Activated gamma-delta T cell (primary cell): ENCODE data around the gene ADGRL3.
"Not testable (repeated sequence)": the region's sequence is repeated elsewhere in the genome, so short reads cannot be mapped to it uniquely, and the experiment has no call there.

Experiments used
- DNase-seq: peaks from one replicate; lab custom pipeline; 2025; lab: John Stamatoyannopoulos, UW

ADGRL3 gene

DNA sequence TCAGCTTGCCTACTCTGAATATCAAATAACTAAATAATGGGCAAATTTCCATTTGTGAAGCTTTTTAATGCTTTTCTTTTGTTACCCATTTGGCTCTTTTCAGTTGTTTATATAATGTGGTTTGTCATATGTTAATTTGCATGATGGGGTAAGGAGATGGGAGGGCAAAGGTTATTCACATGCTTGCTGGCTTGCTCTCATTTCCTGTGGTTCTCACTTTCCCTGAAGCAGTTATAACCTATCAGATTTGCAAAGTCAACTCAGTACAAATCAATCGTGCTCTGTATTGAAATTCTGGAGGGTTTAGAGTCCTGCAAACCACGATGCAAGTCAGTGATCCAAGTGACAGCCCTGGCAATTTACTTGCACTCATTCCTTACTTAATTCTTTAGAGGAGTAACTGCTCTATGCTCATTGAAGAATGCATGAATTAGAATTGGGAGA, 711.2 kb downstream of the ADGRL3 start:
- DNase-seq, result no peak

DNA sequence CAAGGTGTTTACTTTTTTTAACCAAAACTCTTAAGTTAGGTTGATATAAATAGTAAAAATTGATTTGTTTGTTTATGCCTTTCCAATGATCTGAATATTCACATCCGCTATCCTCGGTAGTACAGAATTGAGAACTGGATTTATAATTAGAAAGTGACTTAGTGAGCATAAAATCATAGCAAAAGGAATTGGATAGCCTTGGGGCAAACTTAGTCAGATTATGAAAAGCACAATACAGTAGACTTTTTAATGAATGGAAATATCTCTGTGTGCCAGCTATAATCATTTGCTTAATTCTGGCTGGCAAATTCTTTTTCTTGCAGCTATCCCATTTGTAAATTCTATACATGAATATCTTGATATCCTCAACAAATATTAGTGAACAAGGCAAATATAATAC, 713.5 kb downstream of the ADGRL3 start:
- DNase-seq, result no peak

- no peak for DNase-seq
These were observed 715.4 kb downstream of the ADGRL3 start for GRCh38 chr4:61915501-61915900.

GRCh38 chr4:61918507-61918906, 718.4 kb downstream of the ADGRL3 start:
- DNase-seq, result no peak

DNA sequence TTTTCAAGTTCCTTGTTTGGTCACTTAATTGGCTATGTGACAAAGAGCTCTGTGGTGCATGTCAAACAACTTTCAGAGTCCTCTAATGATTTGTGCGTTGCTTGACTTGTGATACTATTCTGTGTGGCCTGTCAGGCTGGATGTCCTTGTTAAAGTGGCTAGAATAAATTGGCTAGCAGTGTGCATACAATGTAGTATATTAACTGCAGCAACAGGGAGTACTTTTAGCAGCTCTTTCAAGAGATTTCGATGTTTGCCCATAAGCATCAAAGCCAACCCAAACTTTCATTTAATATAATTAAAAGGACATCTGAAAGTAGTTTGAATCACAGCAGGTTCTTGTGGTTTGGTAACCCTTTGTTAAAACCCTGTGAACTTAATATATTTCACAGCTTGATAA, 718.9 kb downstream of the ADGRL3 start:
- DNase-seq, result no peak

DNA sequence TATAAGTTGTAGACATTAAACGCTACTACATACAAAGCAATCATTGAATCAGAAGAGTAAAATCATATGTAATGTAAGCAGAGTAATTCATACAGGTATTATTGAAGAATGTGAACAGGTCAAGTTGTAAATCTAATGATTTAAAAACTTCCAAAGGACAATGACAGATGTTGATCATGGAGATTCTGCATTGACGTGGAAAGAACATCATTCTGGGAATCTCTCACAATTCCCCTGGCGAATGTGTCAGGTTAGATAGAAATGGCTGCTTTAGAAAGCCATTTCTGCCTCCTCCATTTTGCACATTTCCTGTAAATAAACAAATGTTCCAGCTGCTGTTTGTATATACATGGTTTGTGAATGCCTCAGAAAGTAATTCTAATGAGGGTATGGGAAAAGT, 719.4 kb downstream of the ADGRL3 start:
- DNase-seq, result no peak

DNA sequence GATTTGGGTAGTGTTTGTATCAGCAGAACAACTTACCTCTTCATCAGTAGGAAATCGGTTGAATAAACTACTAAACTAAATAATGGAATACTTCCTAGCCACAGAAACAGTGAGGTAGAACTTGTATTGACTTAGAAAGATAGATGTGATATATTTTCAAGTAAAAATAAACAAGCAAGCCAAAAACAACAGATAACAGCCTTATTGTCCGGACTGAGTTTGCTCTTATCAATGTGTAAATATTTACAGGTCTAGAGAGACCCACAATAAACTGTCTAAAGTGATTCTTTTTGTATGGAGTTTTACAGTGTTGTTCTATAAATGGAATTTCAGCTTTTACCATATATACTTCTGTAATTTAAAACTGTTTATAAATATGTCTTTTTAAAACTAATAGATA, 721.8 kb downstream of the ADGRL3 start:
- no peak for DNase-seq

- no peak for DNase-seq
These were observed 722.6 kb downstream of the ADGRL3 start for GRCh38 chr4:61922766-61923165.

DNA sequence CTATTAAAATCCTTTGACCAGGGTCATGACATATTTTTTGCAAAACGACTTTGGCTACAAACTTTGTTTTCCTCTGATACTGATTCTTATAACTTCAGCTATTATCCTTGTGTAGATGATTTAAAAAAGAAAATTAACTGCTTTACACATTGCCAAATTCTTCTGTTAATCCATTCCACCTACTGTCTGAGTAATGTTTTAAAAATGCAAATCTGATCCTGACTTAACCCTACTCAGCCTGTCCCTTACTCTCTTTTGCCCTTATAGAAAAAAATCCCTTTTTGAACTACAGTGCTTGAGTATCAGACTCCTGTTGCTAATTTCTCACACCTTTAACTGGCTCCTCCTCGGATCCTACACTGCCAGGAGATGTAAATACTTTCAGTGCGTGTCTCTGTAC, 723.1 kb downstream of the ADGRL3 start:
- DNase-seq, result no peak

DNA sequence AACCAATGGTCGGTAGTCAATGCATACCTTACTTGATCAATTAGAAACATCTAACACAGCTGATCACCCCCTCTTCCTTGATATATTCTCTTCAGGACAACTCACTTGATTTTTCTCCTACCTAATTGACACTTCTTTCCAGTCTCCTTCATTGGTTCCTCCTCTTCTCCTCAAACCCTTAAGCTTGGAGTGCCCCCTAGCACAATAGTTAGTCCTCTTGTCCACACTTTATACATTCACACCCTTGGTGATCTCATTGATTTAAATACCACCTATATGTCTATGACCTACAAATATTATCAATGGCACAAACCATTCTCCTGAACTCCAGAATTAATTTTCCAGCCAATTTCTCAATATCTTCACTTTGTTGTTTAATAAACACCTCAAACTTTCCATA, 724.0 kb downstream of the ADGRL3 start:
- DNase-seq, result no peak

DNA sequence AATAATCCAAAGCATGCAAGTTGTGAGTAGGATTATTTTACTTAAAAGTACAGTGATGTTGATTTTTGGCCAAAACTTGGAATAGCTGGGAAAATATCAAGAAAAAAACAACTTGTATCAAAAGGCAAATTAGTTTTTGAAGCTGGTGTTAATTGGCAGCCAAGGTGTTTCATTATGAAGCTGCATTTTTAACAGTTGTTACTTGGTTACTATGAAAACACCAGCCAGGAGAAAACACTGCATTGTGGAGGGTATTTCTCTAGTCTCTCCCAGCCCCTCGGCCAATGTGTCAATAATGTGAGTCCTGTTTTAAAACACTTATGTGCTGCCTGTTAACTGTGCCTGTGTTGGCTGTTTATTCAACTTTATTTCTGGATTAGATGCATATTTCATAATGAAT, 733.4 kb downstream of the ADGRL3 start:
- DNase-seq, result no peak

DNA sequence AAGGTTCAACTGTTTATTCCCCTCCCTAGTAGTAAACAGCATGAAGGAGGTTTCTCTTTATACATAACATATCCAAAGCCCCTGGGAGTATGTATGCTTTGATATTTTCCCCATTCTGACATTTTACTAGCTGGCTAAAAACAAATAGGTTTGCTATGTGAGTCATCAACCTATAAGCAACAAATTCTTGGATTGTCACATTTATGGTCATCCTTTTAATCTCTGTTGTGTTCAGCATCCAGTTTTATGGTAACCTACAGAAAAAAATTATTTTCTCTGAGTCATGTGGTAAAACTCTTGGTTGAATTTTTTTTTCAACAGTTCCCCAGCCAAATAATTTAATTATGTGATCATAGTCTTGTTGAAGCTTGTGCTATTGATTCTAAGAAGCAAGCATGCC, 734.1 kb downstream of the ADGRL3 start:
- no peak for DNase-seq

DNA sequence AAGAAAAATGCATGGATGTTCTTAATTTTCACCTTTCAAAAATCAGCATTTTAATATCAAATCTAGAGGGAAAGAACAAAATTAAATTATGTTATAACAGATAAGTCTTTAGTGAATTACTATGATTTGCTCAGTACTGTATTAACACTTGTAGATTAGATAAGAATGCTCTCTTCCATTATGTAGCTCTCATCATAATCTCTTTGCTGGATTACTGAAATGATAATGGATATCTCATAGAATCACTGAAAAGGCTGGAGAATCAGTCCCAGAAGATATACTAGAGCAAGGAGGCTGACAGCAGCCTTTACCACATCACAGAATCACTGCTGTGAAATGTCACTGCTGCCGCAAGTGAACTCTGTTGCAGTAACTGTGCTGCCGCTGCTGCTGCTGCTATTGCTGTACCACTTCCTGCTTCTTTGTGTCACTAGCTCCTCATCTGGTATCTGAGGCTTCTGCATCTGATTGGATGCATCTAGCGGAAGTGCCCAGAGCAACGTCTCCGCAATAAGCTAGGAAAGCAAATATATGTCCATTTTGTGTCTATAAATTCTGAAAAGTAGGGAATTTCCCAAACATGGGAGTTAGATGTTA, 738.2 kb downstream of the ADGRL3 start:
- no peak for DNase-seq

DNA sequence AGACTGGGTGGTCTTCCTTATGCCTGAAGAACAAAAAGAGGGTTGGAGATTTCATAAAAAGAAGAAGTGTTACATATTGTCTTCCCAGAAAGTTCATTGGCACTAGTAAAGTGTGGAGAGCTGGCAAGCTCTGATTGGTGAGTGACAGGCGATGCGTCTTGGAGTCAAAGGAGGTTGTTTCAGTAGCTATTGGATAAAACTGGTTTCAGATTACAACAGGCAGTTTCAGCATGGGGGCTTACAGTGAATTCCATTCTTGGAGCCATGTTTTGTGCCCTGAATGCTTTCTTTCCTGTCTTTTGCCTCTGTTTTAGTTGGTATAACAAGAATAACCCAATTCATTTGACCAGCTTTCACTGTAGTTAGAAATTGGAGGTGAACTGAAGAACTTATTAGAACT, 750.5 kb downstream of the ADGRL3 start:
- DNase-seq, result no peak

- DNase-seq, result no peak
These were observed 753.3 kb downstream of the ADGRL3 start for GRCh38 chr4:61953386-61953785.

GRCh38 chr4:61958591-61958990, 758.5 kb downstream of the ADGRL3 start:
- no peak for DNase-seq

DNA sequence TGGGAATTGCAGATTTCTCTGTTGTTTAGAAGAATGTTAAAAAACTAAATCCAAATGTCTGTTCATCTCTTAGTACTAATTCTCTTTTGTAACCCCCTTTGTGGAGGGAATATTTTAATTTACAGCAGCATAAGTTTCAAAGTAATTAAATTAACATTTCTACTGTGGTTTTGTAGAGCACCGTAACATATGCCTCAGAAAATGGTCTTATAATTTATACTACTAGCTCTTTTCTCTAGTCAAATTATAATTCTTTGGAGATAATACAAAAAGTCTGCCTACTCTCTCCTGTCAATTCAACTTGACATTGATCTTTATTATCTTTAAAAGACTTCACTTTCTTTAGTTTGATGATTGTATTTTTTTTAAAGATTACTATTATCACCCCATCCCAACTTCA, 759.0 kb downstream of the ADGRL3 start:
- no peak for DNase-seq

GRCh38 chr4:61984260-61984909, 784.3 kb downstream of the ADGRL3 start:
- DNase-seq, result no peak

- DNase-seq, result no peak
These were observed 785.3 kb downstream of the ADGRL3 start for GRCh38 chr4:61985426-61985825.

- DNase-seq, result not testable (repeated sequence)
These were observed 786.8 kb downstream of the ADGRL3 start for GRCh38 chr4:61986929-61987328.

- DNase-seq, result no peak
These were observed 792.2 kb downstream of the ADGRL3 start for GRCh38 chr4:61992351-61992750.

GRCh38 chr4:61994036-61994435, 793.9 kb downstream of the ADGRL3 start:
- no peak for DNase-seq

DNA sequence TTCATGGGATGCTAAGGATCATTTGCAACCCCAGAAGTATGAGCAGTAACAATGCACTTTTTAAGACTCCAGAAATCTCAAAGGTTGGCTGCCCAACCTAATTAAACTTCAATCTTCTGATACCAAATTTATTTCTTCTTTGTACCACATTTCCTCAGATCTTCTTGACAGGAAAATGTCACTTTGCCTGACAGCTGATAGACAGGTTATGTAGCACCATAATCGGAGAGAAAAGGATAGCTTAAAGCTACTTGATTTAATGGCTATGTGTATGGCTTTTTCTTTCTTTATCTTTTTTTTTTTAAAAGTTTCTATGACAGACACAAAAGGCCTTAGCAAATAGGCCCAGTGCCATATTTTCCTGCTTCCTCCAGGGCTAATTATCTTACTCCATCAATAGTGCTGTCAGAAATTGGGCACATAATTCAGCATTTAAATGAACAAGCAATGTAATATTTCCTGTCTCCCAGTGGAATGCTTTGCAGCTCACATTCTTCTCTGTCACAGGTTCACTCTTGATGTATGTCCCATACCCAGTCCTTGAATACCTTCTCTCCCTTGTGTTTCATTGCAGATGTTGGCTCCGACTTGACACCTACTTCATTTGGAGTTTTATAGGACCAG, 795.7 kb downstream of the ADGRL3 start:
- no peak for DNase-seq

DNA sequence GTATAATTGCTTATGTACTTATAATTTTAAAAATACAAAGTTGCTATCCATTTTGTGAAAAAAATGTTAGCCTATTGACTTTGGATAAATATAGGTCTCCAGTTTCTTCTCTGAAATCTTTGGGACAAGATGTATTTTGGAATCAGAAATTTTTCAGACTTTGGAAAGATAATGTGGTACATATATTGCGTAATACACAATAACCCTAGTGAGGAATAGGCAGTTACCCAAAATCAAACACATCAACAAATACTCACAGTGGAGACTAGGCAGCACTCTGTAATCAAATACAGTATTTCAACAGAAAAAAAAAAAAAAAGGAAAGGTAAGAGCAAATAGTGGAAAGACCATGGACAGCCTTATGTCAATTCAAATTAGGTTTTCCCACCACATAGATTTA, 796.8 kb downstream of the ADGRL3 start:
- DNase-seq, result no peak
